Epithelial cell of proximal tubule (primary cell): ENCODE results near the gene ZNF503. TPM values are rescaled to one million over a fixed set of nuclear protein-coding genes. Genes with fewer than 3 reads are reported as not detected.

ENCODE experiments used
- DNase-seq: peaks from one replicate; pipeline ENCODE4 v3.0.0-alpha.2; 2011; ENCODE audit warnings: low read depth
- H3K4me3 ChIP-seq: 2 replicates; pipeline ENCODE4 v1.5.1; 2011; ENCODE audit warnings: low read depth, mild to moderate bottlenecking, low read length
- total RNA-seq: library from RNA; depleted of rRNA; stranded (reverse); fragments of >200 nt; gene quantifications from 2 replicates; pipeline ENCODE4 v1.2.3, GENCODE V29; 2015
- TF ChIP-seq, protein P1 (sequence below): conservative IDR thresholded peaks from 2 replicates; pipeline ENCODE4 v1.5.1; 2012; ENCODE audit warnings: low read depth, mild to moderate bottlenecking, low read length

The ZNF503 gene
- total RNA-seq, 1 donor from 2014 or later: 9.6 TPM

DNA sequence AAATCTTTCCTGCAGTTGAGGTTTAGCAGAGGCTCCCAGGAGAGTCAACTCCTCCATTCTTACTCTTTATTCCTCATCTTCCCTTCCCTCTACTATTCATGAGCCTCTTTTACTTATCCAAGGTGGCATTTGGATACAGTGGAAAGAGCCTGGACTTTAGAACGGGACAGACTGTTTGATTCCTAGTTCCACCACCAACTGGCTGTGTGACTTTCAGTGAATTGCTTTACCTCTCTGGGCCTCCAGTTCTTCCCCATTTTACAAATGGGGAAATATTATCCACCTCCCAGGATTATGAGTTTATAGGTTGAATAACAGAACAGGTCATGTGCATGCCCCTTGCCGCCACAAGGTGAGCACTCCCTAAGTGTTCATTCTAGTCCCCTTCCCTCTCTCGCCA, 49.9 kb downstream of the ZNF503 start:
- no peak overlapping the region for H3K4me3 ChIP-seq
- DNase-seq: no peak
- TF ChIP-seq, protein P1, sequence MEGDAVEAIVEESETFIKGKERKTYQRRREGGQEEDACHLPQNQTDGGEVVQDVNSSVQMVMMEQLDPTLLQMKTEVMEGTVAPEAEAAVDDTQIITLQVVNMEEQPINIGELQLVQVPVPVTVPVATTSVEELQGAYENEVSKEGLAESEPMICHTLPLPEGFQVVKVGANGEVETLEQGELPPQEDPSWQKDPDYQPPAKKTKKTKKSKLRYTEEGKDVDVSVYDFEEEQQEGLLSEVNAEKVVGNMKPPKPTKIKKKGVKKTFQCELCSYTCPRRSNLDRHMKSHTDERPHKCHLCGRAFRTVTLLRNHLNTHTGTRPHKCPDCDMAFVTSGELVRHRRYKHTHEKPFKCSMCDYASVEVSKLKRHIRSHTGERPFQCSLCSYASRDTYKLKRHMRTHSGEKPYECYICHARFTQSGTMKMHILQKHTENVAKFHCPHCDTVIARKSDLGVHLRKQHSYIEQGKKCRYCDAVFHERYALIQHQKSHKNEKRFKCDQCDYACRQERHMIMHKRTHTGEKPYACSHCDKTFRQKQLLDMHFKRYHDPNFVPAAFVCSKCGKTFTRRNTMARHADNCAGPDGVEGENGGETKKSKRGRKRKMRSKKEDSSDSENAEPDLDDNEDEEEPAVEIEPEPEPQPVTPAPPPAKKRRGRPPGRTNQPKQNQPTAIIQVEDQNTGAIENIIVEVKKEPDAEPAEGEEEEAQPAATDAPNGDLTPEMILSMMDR: no peak

DNA sequence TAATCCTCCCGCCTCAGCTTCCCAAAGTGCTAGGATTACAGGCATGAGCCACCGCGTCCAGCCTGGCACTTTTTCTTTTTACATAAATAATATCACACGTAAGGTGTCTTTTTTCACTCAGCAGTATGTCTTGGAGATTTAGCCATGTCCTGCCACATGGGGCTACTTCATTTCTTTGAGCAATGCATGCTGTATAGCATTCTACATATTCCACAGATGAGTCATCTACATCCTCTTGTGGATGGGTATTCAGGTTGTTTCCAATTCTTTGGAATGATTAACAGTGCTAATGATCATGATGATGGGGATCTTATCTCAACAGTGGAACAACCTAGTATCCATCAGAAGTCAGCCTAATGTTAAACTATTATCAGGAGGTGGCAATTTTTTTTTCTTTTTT, 50.8 kb downstream of the ZNF503 start:
- peak; percentile 46 for DNase-seq
- no peak overlapping the region for H3K4me3 ChIP-seq
- TF ChIP-seq, protein P1: peak; percentile 16

Other genes with a start within 250 kb of the ZNF503 start
- 213 and 237 TPM in 2 replicates for gene VDAC2, start 191.0 kb downstream of the ZNF503 start, total RNA-seq
- gene COMTD1, start 165.8 kb downstream of the ZNF503 start, total RNA-seq: 41.5 and 62.2 TPM in 2 replicates
- 0.75 and 7.2 TPM in 2 replicates for gene LRMDA, start 29.9 kb upstream of the ZNF503 start, total RNA-seq